ENCODE measurements around the gene PSMA5. TPM values are rescaled to one million over a fixed set of nuclear protein-coding genes. Genes with fewer than 3 reads are reported as not detected.

The PSMA5 gene
- total and polyA plus RNA-seq, 2 of the 13 experiments (the other 11 are each of a cell fraction or from before 2014, with no cell fraction given) = 140 to 169 TPM

DNA sequence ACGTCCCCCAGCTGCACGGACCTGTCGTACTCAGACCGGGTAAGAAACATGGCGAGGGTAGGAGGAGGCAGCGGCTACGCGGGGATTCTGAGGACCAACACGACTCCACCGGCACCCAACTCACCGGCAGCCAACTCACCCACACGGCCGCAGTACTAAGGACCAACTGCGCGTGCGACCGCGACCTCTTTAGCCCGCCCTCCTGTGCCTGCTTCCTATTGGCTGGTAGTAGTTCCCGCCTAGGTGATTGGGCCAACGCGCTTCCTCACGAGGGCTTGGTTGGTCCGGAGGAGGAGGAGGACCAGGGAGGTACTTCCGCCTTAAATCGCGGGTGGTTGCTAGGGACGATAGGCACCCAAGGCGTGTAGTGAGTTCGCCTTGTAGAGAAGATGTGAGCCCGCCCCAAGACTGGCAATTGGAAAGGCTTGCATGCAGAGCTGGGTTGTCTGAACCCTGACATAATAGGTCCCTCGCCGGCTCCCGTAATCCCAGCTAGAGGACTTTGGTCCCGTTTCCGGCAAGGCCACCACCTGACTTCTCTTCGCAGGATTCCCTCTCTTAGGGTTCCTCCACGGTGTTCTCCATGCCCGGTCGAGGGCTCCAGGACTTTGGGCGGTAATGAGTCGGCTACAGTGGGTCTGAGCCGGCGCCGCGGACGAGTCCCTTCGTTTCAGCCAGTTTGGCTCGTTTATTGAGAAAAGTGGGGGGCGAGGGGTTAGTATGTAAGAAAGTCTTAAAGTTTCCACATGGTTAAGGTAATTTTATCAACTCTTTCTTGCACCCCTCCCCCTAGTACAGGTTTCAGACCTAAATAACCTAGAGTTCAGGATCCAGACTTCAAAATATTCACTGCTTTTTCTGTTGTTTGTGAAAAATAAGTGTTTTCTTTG lies at the start of gene PSMA5 (continued):
- TF ChIP-seq, protein P1, sequence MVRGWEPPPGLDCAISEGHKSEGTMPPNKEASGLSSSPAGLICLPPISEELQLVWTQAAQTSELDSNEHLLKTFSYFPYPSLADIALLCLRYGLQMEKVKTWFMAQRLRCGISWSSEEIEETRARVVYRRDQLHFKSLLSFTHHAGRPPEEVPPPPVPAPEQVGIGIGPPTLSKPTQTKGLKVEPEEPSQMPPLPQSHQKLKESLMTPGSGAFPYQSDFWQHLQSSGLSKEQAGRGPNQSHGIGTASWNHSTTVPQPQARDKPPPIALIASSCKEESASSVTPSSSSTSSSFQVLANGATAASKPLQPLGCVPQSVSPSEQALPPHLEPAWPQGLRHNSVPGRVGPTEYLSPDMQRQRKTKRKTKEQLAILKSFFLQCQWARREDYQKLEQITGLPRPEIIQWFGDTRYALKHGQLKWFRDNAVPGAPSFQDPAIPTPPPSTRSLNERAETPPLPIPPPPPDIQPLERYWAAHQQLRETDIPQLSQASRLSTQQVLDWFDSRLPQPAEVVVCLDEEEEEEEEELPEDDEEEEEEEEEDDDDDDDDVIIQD (CRISPR knock-in tag; IDR thresholded peaks at IDR 0.05; ENCODE audit: low read depth) = 0 out of 2 replicates have a peak, but pooled peaks have one; percentile 8
- TF ChIP-seq XRCC5 (optimal IDR thresholded peaks at IDR 0.05; ENCODE audit: low read length) (peak; percentile 16), MZF1 (CRISPR knock-in tag; IDR thresholded peaks at IDR 0.05; ENCODE audit: borderline replicate concordance) (no peak), ZIK1 (CRISPR knock-in tag; IDR thresholded peaks at IDR 0.05; ENCODE audit: borderline replicate concordance, low read depth) (no peak; the same call in 1 of the 2 replicates), CHD4 (IDR thresholded peaks at IDR 0.05; ENCODE audit: borderline replicate concordance, low read length) (no peak), SAP130 (CRISPR knock-in tag; IDR thresholded peaks at IDR 0.05; ENCODE audit: low read depth) (peak; percentile 87)
- TF ChIP-seq, protein P2, sequence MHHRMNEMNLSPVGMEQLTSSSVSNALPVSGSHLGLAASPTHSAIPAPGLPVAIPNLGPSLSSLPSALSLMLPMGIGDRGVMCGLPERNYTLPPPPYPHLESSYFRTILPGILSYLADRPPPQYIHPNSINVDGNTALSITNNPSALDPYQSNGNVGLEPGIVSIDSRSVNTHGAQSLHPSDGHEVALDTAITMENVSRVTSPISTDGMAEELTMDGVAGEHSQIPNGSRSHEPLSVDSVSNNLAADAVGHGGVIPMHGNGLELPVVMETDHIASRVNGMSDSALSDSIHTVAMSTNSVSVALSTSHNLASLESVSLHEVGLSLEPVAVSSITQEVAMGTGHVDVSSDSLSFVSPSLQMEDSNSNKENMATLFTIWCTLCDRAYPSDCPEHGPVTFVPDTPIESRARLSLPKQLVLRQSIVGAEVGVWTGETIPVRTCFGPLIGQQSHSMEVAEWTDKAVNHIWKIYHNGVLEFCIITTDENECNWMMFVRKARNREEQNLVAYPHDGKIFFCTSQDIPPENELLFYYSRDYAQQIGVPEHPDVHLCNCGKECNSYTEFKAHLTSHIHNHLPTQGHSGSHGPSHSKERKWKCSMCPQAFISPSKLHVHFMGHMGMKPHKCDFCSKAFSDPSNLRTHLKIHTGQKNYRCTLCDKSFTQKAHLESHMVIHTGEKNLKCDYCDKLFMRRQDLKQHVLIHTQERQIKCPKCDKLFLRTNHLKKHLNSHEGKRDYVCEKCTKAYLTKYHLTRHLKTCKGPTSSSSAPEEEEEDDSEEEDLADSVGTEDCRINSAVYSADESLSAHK (CRISPR knock-in tag; IDR thresholded peaks at IDR 0.05; ENCODE audit: borderline replicate concordance) = no peak
- TF ChIP-seq, protein P3, sequence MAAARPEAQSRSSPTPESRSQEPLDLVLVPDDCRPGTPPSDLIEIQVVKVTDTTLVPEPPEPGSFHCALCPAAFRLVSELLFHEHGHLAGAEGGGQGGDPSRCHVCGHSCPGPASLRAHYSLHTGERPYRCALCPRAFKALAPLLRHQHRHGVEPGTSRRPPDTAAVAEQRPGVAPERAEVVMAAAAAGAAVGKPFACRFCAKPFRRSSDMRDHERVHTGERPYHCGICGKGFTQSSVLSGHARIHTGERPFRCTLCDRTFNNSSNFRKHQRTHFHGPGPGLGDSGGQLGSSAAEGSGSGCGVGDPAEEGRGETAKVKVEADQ (CRISPR knock-in tag; IDR thresholded peaks at IDR 0.05; ENCODE audit: borderline replicate concordance) = no peak
- TF ChIP-seq, protein P4, sequence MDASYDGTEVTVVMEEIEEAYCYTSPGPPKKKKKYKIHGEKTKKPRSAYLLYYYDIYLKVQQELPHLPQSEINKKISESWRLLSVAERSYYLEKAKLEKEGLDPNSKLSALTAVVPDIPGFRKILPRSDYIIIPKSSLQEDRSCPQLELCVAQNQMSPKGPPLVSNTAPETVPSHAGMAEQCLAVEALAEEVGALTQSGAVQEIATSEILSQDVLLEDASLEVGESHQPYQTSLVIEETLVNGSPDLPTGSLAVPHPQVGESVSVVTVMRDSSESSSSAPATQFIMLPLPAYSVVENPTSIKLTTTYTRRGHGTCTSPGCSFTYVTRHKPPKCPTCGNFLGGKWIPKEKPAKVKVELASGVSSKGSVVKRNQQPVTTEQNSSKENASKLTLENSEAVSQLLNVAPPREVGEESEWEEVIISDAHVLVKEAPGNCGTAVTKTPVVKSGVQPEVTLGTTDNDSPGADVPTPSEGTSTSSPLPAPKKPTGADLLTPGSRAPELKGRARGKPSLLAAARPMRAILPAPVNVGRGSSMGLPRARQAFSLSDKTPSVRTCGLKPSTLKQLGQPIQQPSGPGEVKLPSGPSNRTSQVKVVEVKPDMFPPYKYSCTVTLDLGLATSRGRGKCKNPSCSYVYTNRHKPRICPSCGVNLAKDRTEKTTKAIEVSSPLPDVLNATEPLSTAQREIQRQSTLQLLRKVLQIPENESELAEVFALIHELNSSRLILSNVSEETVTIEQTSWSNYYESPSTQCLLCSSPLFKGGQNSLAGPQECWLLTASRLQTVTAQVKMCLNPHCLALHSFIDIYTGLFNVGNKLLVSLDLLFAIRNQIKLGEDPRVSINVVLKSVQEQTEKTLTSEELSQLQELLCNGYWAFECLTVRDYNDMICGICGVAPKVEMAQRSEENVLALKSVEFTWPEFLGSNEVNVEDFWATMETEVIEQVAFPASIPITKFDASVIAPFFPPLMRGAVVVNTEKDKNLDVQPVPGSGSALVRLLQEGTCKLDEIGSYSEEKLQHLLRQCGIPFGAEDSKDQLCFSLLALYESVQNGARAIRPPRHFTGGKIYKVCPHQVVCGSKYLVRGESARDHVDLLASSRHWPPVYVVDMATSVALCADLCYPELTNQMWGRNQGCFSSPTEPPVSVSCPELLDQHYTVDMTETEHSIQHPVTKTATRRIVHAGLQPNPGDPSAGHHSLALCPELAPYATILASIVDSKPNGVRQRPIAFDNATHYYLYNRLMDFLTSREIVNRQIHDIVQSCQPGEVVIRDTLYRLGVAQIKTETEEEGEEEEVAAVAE (CRISPR knock-in tag; IDR thresholded peaks at IDR 0.05; ENCODE audit: borderline replicate concordance) = 0 out of 2 replicates have a peak, but pooled peaks have one; percentile 39
- TF ChIP-seq, protein P5, sequence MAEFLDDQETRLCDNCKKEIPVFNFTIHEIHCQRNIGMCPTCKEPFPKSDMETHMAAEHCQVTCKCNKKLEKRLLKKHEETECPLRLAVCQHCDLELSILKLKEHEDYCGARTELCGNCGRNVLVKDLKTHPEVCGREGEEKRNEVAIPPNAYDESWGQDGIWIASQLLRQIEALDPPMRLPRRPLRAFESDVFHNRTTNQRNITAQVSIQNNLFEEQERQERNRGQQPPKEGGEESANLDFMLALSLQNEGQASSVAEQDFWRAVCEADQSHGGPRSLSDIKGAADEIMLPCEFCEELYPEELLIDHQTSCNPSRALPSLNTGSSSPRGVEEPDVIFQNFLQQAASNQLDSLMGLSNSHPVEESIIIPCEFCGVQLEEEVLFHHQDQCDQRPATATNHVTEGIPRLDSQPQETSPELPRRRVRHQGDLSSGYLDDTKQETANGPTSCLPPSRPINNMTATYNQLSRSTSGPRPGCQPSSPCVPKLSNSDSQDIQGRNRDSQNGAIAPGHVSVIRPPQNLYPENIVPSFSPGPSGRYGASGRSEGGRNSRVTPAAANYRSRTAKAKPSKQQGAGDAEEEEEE (CRISPR knock-in tag; IDR thresholded peaks at IDR 0.05; ENCODE audit: borderline replicate concordance) = no peak
